ENCODE data around the gene DTYMK.

DTYMK gene, protein sequence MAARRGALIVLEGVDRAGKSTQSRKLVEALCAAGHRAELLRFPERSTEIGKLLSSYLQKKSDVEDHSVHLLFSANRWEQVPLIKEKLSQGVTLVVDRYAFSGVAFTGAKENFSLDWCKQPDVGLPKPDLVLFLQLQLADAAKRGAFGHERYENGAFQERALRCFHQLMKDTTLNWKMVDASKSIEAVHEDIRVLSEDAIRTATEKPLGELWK

DNA sequence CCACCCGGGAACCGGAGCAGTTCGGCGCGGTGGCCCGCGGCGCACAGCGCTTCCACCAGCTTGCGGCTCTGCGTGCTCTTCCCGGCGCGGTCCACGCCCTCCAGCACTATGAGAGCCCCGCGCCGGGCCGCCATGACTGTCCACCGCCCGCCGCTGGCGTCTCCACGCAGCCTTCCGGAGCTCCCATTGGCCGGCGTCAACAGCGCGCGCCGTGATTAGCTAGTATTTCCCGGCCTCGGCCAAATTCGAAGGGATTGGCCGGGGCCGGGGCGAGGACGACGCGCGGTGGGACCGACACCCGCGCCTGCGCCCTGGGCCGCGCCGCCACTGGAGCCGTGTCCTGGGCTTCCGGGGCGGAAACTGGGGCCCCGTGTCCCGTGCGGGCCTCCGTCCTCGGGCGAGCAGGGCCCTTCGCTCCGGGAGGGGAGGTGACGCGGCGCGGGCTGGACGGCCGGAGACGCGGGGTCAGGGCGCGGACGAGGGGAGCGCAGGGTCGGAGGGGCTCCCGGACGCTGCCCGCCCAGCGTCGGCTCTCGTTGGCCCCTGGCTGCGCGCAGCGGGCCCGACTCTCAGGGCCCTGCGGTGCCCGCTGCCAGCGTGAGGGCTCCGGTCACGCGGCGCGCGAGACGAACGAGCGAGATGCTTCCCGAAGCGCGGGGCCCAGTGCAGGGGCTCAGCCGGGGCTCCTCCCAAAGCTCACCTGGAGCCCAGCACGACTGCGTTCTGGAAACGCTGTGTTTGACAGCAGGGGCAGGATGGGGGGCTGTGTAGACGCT is at the start of gene DTYMK:
DTYMK (minus strand) TSS at position 166 of the 776 bp plus-strand sequence; CDS start at position 134, 32 bp downstream.
- peaks cover 40 to 60% of the 10 kb centered on the region in 2 experiments for H3K36me3 ChIP-seq (ENCODE audit: control insufficient read depth in 2 of 2, insufficient read depth in 1 of 2, low read length in 2 of 2)
- no peaks in the 10 kb centered on the region for H3K9me3 ChIP-seq (ENCODE audit: control insufficient read depth, insufficient read depth, low read depth, low read length)
- ChIA-PET POLR2A (interaction anchor here (0.6 to 2.1 kb wide), 21 partner anchors 9 to 867 kb away, joined by 3 to 58 read pairs (median 4); partner anchors contain the start of genes ATG4B, D2HGDH, HDLBP and ING5), CTCF (interaction anchor here (0.6 to 1.2 kb wide), 8 partner anchors 11 to 192 kb away, joined by 3 to 6 read pairs (median 4); partner anchors contain the start of gene ING5)
- peak within 1 kb of the TSS; percentile 63 for H3K4me3 ChIP-seq (ENCODE audit: low read depth, low read length)
- H3K27ac ChIP-seq (ENCODE audit: extremely low read depth, low read depth, low read length), result peak within 1 kb of the TSS; percentile 85
- H3K4me1 ChIP-seq (ENCODE audit: control insufficient read depth, insufficient read depth, low read length), result 0 out of 2 replicates have a peak, but pooled peaks cover 2% of the 10 kb centered on the region
- peak; percentile 86 for TF ChIP-seq ZIC2 (tag by site-specific recombination; IDR thresholded peaks at IDR 0.05)
- peak; percentile 86 for TF ChIP-seq ZBTB20 (tag by site-specific recombination; IDR thresholded peaks at IDR 0.05)
- TF ChIP-seq ZNF677 (tag by site-specific recombination; IDR thresholded peaks at IDR 0.05), result peak; percentile 52; the same call in 1 of the 2 replicates
- no peak for TF ChIP-seq ZNF48 (tag by site-specific recombination; IDR thresholded peaks at IDR 0.05)
- TF ChIP-seq ZSCAN30 (tag by site-specific recombination; IDR thresholded peaks at IDR 0.05), result peak; percentile 74; the same call in 1 of the 2 replicates
- TF ChIP-seq, protein P1, sequence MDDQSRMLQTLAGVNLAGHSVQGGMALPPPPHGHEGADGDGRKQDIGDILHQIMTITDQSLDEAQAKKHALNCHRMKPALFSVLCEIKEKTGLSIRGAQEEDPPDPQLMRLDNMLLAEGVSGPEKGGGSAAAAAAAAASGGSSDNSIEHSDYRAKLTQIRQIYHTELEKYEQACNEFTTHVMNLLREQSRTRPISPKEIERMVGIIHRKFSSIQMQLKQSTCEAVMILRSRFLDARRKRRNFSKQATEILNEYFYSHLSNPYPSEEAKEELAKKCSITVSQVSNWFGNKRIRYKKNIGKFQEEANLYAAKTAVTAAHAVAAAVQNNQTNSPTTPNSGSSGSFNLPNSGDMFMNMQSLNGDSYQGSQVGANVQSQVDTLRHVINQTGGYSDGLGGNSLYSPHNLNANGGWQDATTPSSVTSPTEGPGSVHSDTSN (CRISPR knock-in tag; IDR thresholded peaks at IDR 0.05), result peak; percentile 72; the same call in 1 of the 2 replicates
- peak; percentile 84 for TF ChIP-seq SP2 (tag by site-specific recombination; IDR thresholded peaks at IDR 0.05)
- TF ChIP-seq ZSCAN5A (tag by site-specific recombination; IDR thresholded peaks at IDR 0.05), result no peak
- TF ChIP-seq ZNF692 (tag by site-specific recombination; IDR thresholded peaks at IDR 0.05), result peak; percentile 45; the same call in 1 of the 2 replicates
- peak; percentile 90 for TF ChIP-seq ZXDB (tag by site-specific recombination; IDR thresholded peaks at IDR 0.05)
- 0 out of 2 replicates have a peak, but pooled peaks have one; percentile 48 for TF ChIP-seq KLF10 (tag by site-specific recombination; IDR thresholded peaks at IDR 0.05)
- TF ChIP-seq ZNF660 (tag by site-specific recombination; IDR thresholded peaks at IDR 0.05), result peak; percentile 59; the same call in 1 of the 2 replicates
- TF ChIP-seq HIC1 (tag by site-specific recombination; IDR thresholded peaks at IDR 0.05), result 0 out of 2 replicates have a peak, but pooled peaks have one; percentile 15
- TF ChIP-seq, protein P2, sequence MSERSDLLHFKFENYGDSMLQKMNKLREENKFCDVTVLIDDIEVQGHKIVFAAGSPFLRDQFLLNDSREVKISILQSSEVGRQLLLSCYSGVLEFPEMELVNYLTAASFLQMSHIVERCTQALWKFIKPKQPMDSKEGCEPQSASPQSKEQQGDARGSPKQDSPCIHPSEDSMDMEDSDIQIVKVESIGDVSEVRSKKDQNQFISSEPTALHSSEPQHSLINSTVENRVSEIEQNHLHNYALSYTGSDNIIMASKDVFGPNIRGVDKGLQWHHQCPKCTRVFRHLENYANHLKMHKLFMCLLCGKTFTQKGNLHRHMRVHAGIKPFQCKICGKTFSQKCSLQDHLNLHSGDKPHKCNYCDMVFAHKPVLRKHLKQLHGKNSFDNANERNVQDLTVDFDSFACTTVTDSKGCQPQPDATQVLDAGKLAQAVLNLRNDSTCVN (tag by site-specific recombination; optimal IDR thresholded peaks at IDR 0.05), result peak; percentile 85
- TF ChIP-seq SCRT2 (tag by site-specific recombination; IDR thresholded peaks at IDR 0.05), result no peak
- TF ChIP-seq, protein P3, sequence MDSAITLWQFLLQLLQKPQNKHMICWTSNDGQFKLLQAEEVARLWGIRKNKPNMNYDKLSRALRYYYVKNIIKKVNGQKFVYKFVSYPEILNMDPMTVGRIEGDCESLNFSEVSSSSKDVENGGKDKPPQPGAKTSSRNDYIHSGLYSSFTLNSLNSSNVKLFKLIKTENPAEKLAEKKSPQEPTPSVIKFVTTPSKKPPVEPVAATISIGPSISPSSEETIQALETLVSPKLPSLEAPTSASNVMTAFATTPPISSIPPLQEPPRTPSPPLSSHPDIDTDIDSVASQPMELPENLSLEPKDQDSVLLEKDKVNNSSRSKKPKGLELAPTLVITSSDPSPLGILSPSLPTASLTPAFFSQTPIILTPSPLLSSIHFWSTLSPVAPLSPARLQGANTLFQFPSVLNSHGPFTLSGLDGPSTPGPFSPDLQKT (IDR thresholded peaks at IDR 0.05; ENCODE audit: borderline replicate concordance, low read depth, low read length), result peak; percentile 81; the same call in 1 of the 2 replicates
- peak; percentile 38 for TF ChIP-seq KLF9 (tag by site-specific recombination; IDR thresholded peaks at IDR 0.05; ENCODE audit: low read depth)
- peak; percentile 66; the same call in 1 of the 2 replicates for TF ChIP-seq YY2 (tag by site-specific recombination; IDR thresholded peaks at IDR 0.05)
- TF ChIP-seq, protein P4, sequence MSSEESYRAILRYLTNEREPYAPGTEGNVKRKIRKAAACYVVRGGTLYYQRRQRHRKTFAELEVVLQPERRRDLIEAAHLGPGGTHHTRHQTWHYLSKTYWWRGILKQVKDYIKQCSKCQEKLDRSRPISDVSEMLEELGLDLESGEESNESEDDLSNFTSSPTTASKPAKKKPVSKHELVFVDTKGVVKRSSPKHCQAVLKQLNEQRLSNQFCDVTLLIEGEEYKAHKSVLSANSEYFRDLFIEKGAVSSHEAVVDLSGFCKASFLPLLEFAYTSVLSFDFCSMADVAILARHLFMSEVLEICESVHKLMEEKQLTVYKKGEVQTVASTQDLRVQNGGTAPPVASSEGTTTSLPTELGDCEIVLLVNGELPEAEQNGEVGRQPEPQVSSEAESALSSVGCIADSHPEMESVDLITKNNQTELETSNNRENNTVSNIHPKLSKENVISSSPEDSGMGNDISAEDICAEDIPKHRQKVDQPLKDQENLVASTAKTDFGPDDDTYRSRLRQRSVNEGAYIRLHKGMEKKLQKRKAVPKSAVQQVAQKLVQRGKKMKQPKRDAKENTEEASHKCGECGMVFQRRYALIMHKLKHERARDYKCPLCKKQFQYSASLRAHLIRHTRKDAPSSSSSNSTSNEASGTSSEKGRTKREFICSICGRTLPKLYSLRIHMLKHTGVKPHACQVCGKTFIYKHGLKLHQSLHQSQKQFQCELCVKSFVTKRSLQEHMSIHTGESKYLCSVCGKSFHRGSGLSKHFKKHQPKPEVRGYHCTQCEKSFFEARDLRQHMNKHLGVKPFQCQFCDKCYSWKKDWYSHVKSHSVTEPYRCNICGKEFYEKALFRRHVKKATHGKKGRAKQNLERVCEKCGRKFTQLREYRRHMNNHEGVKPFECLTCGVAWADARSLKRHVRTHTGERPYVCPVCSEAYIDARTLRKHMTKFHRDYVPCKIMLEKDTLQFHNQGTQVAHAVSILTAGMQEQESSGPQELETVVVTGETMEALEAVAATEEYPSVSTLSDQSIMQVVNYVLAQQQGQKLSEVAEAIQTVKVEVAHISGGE (tag by site-specific recombination; conservative IDR thresholded peaks at IDR 0.05; ENCODE audit: low read depth), result peak; percentile 59
- no peak for TF ChIP-seq ZNF311 (tag by site-specific recombination; IDR thresholded peaks at IDR 0.05; ENCODE audit: borderline replicate concordance)
- peak; percentile 67 for TF ChIP-seq ZBTB48 (tag by site-specific recombination; IDR thresholded peaks at IDR 0.05)
- no peak for TF ChIP-seq ZNF654 (tag by site-specific recombination; IDR thresholded peaks at IDR 0.05; ENCODE audit: low read depth)
- peak; percentile 99 for TF ChIP-seq ZNF341 (tag by site-specific recombination; IDR thresholded peaks at IDR 0.05; ENCODE audit: low read depth)
